Type B pancreatic cell (in vitro differentiated cells): ENCODE data around the gene TNFAIP1. TPM values are rescaled to one million over a fixed set of nuclear protein-coding genes. Genes with fewer than 3 reads are reported as not detected.

ENCODE experiments used
- DNase-seq: peaks from one replicate; pipeline ENCODE4 v3.0.0; 2021; ENCODE audit warnings: mixed read lengths; ENCODE audit not compliant: unreplicated experiment; ENCODE audit errors: extremely low spot score
- H3K27ac Mint-ChIP-seq: 2 replicates; pipeline ENCODE4 v1.8.0; 2021; ENCODE audit warnings: mild to moderate bottlenecking, mixed read lengths
- H3K27me3 Mint-ChIP-seq: 2 replicates; pipeline ENCODE4 v1.8.0; 2021; ENCODE audit warnings: mixed read lengths
- H3K36me3 Mint-ChIP-seq: 2 replicates; pipeline ENCODE4 v1.8.0; 2021; ENCODE audit warnings: mixed read lengths
- H3K4me1 Mint-ChIP-seq: one replicate; pipeline ENCODE4 v1.8.0; 2021; ENCODE audit warnings: mixed read lengths; ENCODE audit not compliant: unreplicated experiment
- H3K4me3 Mint-ChIP-seq: 2 replicates; pipeline ENCODE4 v1.8.0; 2021; ENCODE audit warnings: mild to moderate bottlenecking, mixed read lengths
- H3K9me3 Mint-ChIP-seq: 2 replicates; pipeline ENCODE4 v1.8.0; 2021; ENCODE audit warnings: mixed read lengths
- total RNA-seq: library from RNA; stranded (reverse); gene quantifications from 2 replicates; pipeline ENCODE4 v1.2.1, GENCODE V29; 2021; ENCODE audit warnings: low replicate concordance
- TF ChIP-seq, protein P1 (sequence below): fragments of 200-600 bp; sonication (generic); conservative IDR thresholded peaks from 2 replicates; pipeline ENCODE4 v1.5.0; 2021; ENCODE audit warnings: antibody characterized with exemption, mild to moderate bottlenecking

The TNFAIP1 gene
- total RNA-seq, 1 donor from 2014 or later = 37.8 TPM

GRCh38 chr17:28388106-28388505, 52.5 kb downstream of the TNFAIP1 start:
- Mint-ChIP-seq H3K4me3 (no peak overlapping the region), H3K36me3 (peaks cover 26% of the 10 kb centered on the region), H3K27ac (no peak overlapping the region), H3K9me3 (no peaks in the 10 kb centered on the region), H3K4me1 (no peaks in the 10 kb centered on the region), H3K27me3 (peaks cover 21% of the 10 kb centered on the region)
- DNase-seq = no peak
- TF ChIP-seq, protein P1, sequence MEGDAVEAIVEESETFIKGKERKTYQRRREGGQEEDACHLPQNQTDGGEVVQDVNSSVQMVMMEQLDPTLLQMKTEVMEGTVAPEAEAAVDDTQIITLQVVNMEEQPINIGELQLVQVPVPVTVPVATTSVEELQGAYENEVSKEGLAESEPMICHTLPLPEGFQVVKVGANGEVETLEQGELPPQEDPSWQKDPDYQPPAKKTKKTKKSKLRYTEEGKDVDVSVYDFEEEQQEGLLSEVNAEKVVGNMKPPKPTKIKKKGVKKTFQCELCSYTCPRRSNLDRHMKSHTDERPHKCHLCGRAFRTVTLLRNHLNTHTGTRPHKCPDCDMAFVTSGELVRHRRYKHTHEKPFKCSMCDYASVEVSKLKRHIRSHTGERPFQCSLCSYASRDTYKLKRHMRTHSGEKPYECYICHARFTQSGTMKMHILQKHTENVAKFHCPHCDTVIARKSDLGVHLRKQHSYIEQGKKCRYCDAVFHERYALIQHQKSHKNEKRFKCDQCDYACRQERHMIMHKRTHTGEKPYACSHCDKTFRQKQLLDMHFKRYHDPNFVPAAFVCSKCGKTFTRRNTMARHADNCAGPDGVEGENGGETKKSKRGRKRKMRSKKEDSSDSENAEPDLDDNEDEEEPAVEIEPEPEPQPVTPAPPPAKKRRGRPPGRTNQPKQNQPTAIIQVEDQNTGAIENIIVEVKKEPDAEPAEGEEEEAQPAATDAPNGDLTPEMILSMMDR = no peak

GRCh38 chr17:28390141-28390540, 54.6 kb downstream of the TNFAIP1 start:
- no peaks in the 10 kb centered on the region for H3K4me1 Mint-ChIP-seq
- H3K36me3 Mint-ChIP-seq = peaks cover 26% of the 10 kb centered on the region
- no peak overlapping the region for H3K27ac Mint-ChIP-seq
- no peaks in the 10 kb centered on the region for H3K9me3 Mint-ChIP-seq
- TF ChIP-seq, protein P1 = no peak
- H3K27me3 Mint-ChIP-seq = peaks cover 3% of the 10 kb centered on the region
- H3K4me3 Mint-ChIP-seq = no peak overlapping the region
- DNase-seq = no peak

- TF ChIP-seq, protein P1 = no peak
- H3K27me3 Mint-ChIP-seq = peaks cover under 1% of the 10 kb centered on the region
Observed at GRCh38 chr17:28390563-28390962, 55.0 kb downstream of the TNFAIP1 start.

GRCh38 chr17:28390984-28391383, 55.4 kb downstream of the TNFAIP1 start:
- TF ChIP-seq, protein P1 = no peak
- Mint-ChIP-seq H3K4me3 (no peak overlapping the region), H3K4me1 (no peaks in the 10 kb centered on the region), H3K9me3 (no peaks in the 10 kb centered on the region), H3K27me3 (no peaks in the 10 kb centered on the region), H3K27ac (no peak overlapping the region), H3K36me3 (peaks cover 26% of the 10 kb centered on the region)
- no peak for DNase-seq

More at GRCh38 chr17:28390563-28390962, 55.0 kb downstream of the TNFAIP1 start:
- DNase-seq = no peak
- peaks cover 26% of the 10 kb centered on the region for H3K36me3 Mint-ChIP-seq
- no peaks in the 10 kb centered on the region for H3K4me1 Mint-ChIP-seq
- no peak overlapping the region for H3K27ac Mint-ChIP-seq
- H3K9me3 Mint-ChIP-seq = no peaks in the 10 kb centered on the region
- no peak overlapping the region for H3K4me3 Mint-ChIP-seq

DNA sequence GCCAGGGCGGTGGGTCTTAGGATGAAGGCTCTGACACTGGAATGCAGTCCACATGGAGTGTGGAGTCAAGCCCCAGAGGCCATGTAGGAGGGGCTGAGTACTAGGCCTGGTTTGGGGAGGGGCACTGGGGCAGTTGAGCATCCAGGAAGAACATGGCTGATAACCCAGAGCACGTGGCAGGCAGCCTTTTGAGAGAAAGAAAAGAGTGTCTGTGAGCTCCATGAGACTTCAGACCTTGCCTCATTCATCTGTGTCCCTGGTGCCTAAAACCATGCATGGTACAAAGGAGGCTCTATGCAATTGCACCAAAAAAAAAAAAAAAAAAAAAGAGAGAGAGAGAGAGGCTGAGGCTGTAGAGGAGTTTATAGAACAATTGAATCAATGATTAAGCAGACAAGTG, 55.8 kb downstream of the TNFAIP1 start:
- Mint-ChIP-seq H3K9me3 (no peaks in the 10 kb centered on the region), H3K27ac (no peak overlapping the region), H3K4me3 (no peak overlapping the region), H3K36me3 (peaks cover 26% of the 10 kb centered on the region), H3K4me1 (no peaks in the 10 kb centered on the region), H3K27me3 (no peaks in the 10 kb centered on the region)
- TF ChIP-seq, protein P1 = no peak
- DNase-seq = no peak

DNA sequence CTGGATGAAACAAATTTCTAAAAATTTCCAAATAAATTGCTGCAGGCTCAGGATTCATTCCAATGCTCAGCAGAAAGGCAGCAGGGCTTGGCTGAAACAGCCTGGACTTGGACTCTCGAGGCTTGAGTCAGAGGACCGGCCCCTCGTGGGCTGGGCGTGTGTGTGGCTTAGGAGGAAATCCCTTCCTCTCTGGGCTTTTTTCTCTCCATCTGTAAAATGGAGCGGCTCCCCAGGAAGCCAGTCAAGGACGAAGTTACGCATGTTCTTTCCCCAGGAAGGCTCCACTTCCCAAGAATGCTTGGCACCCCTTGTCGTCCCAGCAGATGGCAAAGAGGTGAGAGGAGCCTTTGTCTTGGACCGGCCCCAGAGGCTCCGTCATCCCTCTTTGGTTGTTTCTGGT, 56.9 kb downstream of the TNFAIP1 start:
- H3K4me1 Mint-ChIP-seq = no peaks in the 10 kb centered on the region
- no peak for DNase-seq

More for the DNA sequence above, 56.9 kb downstream of the TNFAIP1 start:
- H3K9me3 Mint-ChIP-seq = no peaks in the 10 kb centered on the region
- no peak overlapping the region for H3K4me3 Mint-ChIP-seq
- H3K27ac Mint-ChIP-seq = no peak overlapping the region
- H3K27me3 Mint-ChIP-seq = no peaks in the 10 kb centered on the region
- peaks cover 25% of the 10 kb centered on the region for H3K36me3 Mint-ChIP-seq
- TF ChIP-seq, protein P1 = no peak
